Thyroid gland (tissue), 4 donors: ENCODE results near the gene EFTUD2. TPM values are rescaled to one million over a fixed set of nuclear protein-coding genes. Genes with fewer than 3 reads are reported as not detected.

ENCODE experiments used
- DNase-seq, 2 donors: peaks; one replicate each; pipeline ENCODE4 v3.0.0-alpha.2; 2019
- H3K27ac ChIP-seq, 3 donors: fragments of 200-600 bp; sonication (generic); 1 replicate in 2 of 3; 2 replicates in 1 of 3; pipeline ENCODE4 v1.5.1; 2016 to 2019; ENCODE audit warnings: mild to moderate bottlenecking in 1 of 3, moderate library complexity in 1 of 3
- H3K27me3 ChIP-seq: fragments of 200-600 bp; sonication (generic); one replicate; pipeline ENCODE4 v1.5.1; 2019
- H3K36me3 ChIP-seq, 2 donors: fragments of 200-600 bp; sonication (generic); one replicate each; pipeline ENCODE4 v1.5.1; 2016 to 2019
- H3K4me1 ChIP-seq, 2 donors: fragments of 200-600 bp; sonication (generic); one replicate each; pipeline ENCODE4 v1.5.1; 2017 to 2019
- H3K4me3 ChIP-seq, 3 donors: fragments of 200-600 bp; sonication (generic); replicated peaks in 1 of 3; 1 replicate in 2 of 3; 2 replicates in 1 of 3; pipeline ENCODE4 v1.5.1; 2016; ENCODE audit warnings: mild to moderate bottlenecking in 1 of 3
- H3K9me3 ChIP-seq: fragments of 200-600 bp; sonication (generic); one replicate; pipeline ENCODE4 v1.5.1; 2017
- POLR2A ChIP-seq, 2 donors: fragments of 450-650 bp; IDR thresholded peaks; one replicate each; pipeline ENCODE4 v1.6.1; 2017; ENCODE audit warnings: antibody characterized with exemption in 2 of 2, mild to moderate bottlenecking in 2 of 2, moderate library complexity in 1 of 2
- WGBS, 2 donors: methylation state at CpG; one replicate each; pipeline ENCODE4 v1.1.5; 2017; 5-methylcytosine and 5-hydroxymethylcytosine counted together
- intact Hi-C: fragments of 100-400 bp; cut with DNase I; formaldehyde crosslinking; loops from one replicate; pipeline ENCODE4 v1.15.1; 2023
- total RNA-seq, 4 donors: library from RNA; depleted of rRNA; stranded (reverse); fragments of >200 nt; gene quantifications; one replicate each; pipeline ENCODE4 v1.2.3, GENCODE V29; 2016
- TF ChIP-seq, protein P1 (sequence below), 6 experiments: fragments of 200-600 bp in 3 of 6; fragments of 450-650 bp in 3 of 6; sonication (generic) in 3 of 6; IDR thresholded peaks; one replicate each; pipeline ENCODE4 v1.5.1; 2016 to 2019; ENCODE audit warnings: antibody characterized with exemption in 6 of 6, mild to moderate bottlenecking in 2 of 6, inconsistent platforms in 1 of 6, moderate library complexity in 1 of 6

The EFTUD2 gene
- total RNA-seq, 4 donors from 2014 or later = 49.2 to 110 (median 75.1) TPM

DNA sequence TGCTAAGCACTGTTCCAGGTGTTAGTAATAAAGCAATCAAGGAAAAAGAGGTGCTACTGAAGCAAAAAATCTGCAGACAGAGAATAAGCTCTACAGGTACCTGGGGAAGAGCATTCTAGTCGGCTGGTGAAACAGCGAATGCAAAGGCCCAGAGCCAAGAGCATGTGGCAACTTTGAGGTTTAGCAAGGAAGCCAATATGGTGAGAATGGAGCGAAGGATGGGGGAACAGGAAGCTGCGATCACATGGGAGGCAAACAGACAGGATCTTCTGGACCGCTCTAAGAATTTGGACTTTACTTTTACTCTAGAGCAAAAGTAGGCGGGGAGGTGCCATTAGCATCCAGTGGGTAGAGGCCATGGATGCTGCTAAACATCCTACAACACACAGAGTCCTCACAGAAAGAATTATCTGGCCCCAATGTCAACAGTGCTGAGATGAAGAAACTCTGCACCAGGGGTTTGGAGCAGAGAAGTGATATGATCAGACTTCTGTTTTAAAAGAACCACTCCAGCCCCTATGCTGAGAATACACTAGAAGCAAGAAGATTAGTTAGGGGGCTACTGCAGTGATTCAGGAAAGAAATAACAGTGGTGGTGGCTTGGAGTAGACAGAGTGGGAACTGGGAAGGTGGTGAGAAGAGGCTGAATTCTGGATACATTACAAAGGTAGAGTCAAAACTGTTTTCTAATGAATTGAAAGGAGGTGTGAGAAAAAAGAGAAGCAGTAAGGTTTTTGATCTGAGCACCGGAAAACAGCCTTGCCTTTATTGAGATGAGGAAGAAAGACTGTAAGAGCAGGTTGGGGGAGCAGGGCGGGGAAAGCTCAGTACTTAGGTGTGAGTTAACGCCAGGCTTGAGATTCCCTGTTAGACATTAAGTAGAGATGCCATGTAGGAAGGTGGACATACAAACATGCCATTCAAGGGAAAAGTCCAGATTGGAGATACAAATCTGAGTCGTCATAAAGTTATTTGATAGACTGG, 11.0 kb downstream of the EFTUD2 start:
- no peak for DNase-seq
- TF ChIP-seq, protein P1, sequence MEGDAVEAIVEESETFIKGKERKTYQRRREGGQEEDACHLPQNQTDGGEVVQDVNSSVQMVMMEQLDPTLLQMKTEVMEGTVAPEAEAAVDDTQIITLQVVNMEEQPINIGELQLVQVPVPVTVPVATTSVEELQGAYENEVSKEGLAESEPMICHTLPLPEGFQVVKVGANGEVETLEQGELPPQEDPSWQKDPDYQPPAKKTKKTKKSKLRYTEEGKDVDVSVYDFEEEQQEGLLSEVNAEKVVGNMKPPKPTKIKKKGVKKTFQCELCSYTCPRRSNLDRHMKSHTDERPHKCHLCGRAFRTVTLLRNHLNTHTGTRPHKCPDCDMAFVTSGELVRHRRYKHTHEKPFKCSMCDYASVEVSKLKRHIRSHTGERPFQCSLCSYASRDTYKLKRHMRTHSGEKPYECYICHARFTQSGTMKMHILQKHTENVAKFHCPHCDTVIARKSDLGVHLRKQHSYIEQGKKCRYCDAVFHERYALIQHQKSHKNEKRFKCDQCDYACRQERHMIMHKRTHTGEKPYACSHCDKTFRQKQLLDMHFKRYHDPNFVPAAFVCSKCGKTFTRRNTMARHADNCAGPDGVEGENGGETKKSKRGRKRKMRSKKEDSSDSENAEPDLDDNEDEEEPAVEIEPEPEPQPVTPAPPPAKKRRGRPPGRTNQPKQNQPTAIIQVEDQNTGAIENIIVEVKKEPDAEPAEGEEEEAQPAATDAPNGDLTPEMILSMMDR (IDR thresholded peaks at IDR 0.05) = no peak
- no peak for TF ChIP-seq POLR2A (IDR thresholded peaks at IDR 0.05)
- intact Hi-C loops = no loop called here
- 86 to 87% methylated on average over 10 of the region's 10 CpGs for WGBS, 2 donors
- H3K27ac ChIP-seq = no peak overlapping the region
- H3K36me3 ChIP-seq = peaks cover 38 to 39% of the 10 kb centered on the region in 2 donors
- H3K9me3 ChIP-seq = no peaks in the 10 kb centered on the region
- H3K27me3 ChIP-seq = no peaks in the 10 kb centered on the region
- H3K4me1 ChIP-seq = no peaks in the 10 kb centered on the region
- H3K4me3 ChIP-seq = no peak overlapping the region

DNA sequence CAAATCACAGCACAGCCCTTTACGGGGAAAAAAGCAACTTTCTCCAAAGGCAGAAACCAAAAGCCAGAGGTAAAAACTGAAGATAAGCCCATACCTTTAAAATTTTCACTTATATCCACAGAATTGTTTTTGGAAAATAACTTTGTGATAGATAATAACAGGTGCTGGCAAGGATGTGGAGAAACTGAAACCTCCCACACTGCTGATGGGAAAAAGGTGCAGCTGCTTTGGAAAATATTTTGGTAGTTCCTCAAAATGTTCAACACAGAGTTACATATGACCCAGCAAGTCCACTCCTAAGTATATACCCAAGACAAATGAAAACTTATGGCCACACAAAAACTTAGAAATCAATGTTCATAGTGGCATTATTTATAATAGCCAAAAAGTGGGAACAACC, 12.2 kb downstream of the EFTUD2 start:
- H3K27me3 ChIP-seq = no peaks in the 10 kb centered on the region
- intact Hi-C loops = no loop called here

DNA sequence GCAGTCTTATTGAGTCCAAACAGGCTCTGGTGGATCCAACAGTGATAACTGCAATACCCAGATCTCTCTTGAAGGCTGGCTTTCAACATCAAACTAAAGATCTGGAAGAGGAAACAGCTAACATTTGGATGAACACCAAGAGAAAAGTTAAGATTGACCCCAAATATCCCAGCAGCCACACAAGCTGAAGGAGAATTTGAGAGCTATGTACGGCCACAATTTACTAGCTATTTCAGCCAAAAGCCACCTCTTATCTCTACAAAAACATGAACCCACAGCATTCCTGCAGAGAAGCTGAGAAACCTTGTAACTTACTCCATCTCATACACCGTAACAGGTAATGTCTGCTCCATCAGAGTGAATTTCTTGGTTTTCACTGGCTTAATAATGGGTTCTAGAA, 14.3 kb downstream of the EFTUD2 start:
- TF ChIP-seq POLR2A (IDR thresholded peaks at IDR 0.05) = no peak
- TF ChIP-seq, protein P1 (IDR thresholded peaks at IDR 0.05) = no peak
- H3K27me3 ChIP-seq = no peaks in the 10 kb centered on the region
- DNase-seq = no peak
- peaks cover 52 to 59% of the 10 kb centered on the region in 2 donors for H3K36me3 ChIP-seq
- no peaks in the 10 kb centered on the region for H3K4me1 ChIP-seq
- no peak overlapping the region for H3K4me3 ChIP-seq
- no peak overlapping the region for H3K27ac ChIP-seq
- intact Hi-C loops = no loop called here
- 98% methylated on average over 2 of the region's 2 CpGs for WGBS, 2 donors
- H3K9me3 ChIP-seq = no peaks in the 10 kb centered on the region

More for the DNA sequence above, 12.2 kb downstream of the EFTUD2 start:
- WGBS, 2 donors = 89 to 94% methylated on average over 1 of the region's 1 CpG
- Histone ChIP-seq H3K4me1 (no peaks in the 10 kb centered on the region), H3K36me3 (peaks cover 44 to 45% of the 10 kb centered on the region in 2 donors), H3K9me3 (no peaks in the 10 kb centered on the region), H3K4me3 (no peak overlapping the region), H3K27ac (no peak overlapping the region)
- DNase-seq = no peak
- TF ChIP-seq POLR2A (IDR thresholded peaks at IDR 0.05) = no peak
- TF ChIP-seq, protein P1 (IDR thresholded peaks at IDR 0.05) = no peak

DNA sequence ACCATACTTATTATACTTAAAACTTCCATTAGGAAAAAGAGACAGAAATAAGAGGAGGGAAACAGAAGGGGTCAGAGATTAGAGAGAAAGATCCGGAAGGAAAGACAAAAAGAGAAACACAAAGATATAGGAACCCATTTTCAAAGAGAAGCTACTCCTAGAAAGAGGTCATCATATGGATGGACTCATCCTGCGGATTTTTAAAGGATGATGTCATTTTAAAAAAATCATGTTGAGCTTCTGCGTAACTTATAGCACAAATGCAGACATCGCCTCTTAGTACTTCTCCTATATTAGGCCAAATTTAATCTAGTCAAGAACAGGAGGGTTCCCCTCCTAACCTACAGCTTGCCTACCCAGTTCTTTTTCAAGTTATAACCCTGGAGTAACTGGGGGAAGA, 18.1 kb downstream of the EFTUD2 start:
- intact Hi-C loops = no loop called here
- 89 to 94% methylated on average over 4 of the region's 4 CpGs for WGBS, 2 donors
- H3K4me1 ChIP-seq = no peaks in the 10 kb centered on the region

More for the DNA sequence above, 18.1 kb downstream of the EFTUD2 start:
- Histone ChIP-seq H3K27ac (no peak overlapping the region), H3K27me3 (no peaks in the 10 kb centered on the region), H3K36me3 (peaks cover 56 to 65% of the 10 kb centered on the region in 2 donors), H3K9me3 (no peaks in the 10 kb centered on the region), H3K4me3 (no peak overlapping the region)
- no peak for DNase-seq
- no peak for TF ChIP-seq POLR2A (IDR thresholded peaks at IDR 0.05)
- TF ChIP-seq, protein P1 (IDR thresholded peaks at IDR 0.05) = no peak
